GM18502 (cell line): ENCODE results near the gene CACNA1S.

ENCODE experiments used
- ATAC-seq: cut with Tn5 transposase; IDR thresholded peaks from one replicate; pipeline ENCODE4 v1.9.1; 2021; ENCODE audit warnings: mild to moderate bottlenecking; ENCODE audit not compliant: unreplicated experiment, poor library complexity

The CACNA1S gene

GRCh38 chr1:201096041-201096461 is 16.2 kb downstream of the CACNA1S start:
- ATAC-seq: no peak

DNA sequence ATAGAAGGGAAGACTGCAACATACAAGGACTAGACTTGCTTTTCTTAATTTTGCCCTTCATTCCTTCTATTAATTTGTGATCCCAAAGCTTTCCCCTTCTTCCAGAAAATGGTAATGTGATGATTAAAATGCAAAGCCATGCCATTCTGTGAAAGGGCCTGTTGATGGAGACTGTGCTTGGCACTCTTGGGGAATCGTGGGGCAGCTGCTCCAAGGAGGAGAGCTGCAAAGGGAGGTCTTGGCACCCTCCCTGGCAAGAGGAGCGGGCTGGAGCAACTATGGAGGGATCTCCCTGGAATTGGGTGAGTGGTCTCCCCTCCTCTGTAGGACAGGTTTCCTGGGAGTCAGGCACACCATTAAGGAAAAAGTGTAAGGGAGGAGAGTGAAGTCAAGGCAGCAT is 16.6 kb downstream of the CACNA1S start:
- ATAC-seq: no peak

DNA sequence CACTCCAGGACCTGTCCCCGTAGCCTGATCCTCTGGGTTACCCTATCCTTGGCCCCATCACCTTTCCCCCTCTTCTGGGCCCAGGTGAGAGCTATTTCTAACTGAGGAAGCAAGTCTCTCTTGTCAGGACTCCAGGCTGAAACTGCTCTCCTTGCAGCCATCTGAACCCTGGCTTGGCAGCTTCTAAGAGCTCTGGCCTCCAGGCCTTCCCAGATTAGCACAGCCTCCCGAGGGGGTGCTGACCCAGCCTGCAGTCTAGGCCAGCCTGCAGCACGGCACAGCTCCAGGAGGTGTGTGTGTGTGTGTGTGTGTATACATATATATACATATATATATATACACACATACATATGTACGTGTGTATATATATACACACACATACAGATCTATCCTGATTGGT is 17.4 kb downstream of the CACNA1S start:
- no peak for ATAC-seq

DNA sequence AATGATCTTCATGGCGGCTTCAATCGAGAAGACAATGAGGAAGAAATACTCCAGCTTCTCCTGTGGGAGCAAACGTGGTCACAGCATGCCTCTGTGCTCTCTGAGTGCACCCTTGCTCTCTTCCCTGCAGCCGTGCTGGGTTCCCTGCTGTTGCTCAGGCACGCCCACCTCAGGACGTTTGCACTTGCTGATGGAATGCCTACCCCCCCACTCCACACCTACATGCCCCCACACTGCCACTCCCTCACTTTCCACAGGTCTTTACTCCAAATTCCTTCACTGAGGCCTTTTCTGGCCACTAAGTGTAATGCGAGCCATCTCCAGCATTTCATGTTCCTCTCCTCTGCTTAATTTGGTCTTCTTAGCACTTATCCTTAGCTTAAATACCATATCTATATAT is 18.3 kb downstream of the CACNA1S start:
- no peak for ATAC-seq

DNA sequence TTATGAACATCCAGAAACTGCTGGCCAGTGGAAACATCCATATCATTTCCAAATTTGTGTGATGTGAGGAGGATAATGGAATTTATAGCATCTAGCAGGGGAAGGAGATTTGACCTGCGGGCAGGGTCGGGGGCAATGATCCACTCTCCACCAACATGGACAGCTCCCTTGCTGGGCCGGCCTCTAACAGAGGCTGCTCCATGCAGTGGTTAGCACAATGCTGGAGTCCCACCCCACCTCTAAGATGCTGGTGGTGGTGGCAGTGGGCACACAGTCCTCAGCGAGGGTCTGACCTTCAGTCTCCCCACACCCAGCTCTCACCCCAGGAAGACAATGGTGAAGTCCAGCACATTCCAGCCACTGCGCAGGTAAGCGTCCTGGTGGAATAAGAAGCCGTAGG is 18.7 kb downstream of the CACNA1S start:
- no peak for ATAC-seq

DNA sequence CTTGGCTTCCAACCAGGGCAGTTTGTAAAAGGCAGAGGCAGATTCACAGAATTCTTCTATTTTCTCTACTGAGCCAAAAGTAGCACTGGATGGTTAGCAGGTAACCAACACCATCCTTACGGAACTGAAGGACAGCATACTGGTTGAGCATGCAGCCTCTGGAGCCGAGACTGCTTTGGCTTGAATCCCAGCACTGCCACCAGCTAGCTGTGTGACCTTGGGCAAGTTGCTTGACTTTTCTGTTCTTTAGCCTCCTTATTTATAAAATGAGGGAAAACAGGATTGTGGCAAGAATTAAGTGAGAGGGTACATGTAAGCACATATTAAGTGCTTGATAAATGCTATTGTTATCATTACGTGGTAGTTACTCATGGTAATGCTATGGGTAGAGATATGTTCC is 19.5 kb downstream of the CACNA1S start:
- ATAC-seq: no peak

DNA sequence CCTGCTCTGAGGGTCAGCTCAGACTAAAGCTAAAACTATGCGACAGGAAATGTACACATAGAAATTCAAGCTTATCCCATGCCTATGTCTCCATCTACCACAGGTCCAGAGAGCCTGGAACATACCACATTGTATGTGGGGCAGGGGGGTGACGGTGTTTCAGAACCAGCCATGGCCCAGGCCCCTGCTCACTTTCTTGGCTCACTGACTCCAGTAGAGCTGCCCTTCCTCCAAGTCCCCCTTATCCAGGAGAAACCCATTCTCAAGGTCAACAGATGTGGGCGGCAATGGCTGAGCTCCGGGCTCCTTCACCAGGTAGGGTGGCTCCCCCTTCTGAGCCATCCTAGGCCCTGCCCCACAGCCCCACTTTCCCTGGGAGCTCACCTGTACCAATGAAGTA is 21.0 kb downstream of the CACNA1S start:
- no peak for ATAC-seq

DNA sequence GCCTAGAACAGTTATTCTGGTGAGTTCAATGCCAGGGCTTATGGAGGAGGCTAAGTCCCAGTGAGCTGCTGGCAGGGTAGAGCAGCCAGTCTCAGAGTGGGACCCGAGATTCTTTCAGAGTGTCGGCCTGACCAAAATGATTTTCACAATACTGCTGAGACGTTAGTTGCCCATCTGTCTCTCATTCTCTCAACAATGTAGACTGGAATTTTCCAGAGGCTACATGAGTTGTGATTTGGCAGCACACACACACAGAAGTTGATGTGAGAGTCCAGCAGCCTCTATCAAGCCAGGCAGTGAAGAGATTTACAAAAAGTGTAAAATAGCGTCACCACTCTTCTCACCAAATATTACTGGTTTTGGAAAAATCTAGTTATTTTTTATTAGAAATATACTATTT is 21.7 kb downstream of the CACNA1S start:
- ATAC-seq: no peak

DNA sequence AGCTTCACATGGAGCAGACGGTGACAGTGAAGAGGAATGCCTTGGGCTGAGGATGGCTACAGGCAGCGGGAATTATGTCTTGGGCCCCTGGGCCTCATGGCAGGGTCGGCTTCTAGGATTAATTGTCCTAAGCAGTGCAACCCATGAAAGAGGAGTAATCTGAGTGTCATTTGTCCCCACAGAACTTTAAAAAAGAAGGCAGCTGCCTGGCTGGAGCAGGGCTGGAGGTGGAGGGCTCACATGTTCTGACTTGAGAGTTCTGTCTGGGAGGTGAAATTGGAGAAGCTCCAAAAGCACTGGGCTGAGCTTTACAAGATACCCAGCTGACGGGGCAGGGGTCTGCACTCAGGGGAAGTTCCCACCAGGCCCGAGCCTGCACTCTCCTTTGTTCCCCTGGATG is 22.6 kb downstream of the CACNA1S start:
- no peak for ATAC-seq

GRCh38 chr1:201088901-201089525 is 23.2 kb downstream of the CACNA1S start:
- no peak for ATAC-seq

DNA sequence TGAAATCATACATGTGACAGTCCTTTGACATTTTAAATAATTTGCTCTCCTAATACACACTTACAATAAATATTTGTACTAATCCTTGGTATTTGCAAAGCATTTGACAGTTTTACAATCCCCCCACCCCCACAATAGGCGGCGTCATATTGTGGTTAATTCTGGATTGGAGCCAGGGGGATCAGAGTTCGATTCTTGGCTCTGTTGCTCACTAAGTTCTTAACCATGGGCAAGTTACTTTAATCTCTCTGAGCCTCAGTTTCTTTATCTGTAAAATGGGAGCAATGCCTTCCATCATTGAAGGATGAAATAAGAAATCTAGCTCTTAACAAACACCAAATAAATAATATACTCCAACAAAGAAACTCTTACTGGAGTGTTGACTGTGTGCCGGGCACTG is 23.8 kb downstream of the CACNA1S start:
- no peak for ATAC-seq

DNA sequence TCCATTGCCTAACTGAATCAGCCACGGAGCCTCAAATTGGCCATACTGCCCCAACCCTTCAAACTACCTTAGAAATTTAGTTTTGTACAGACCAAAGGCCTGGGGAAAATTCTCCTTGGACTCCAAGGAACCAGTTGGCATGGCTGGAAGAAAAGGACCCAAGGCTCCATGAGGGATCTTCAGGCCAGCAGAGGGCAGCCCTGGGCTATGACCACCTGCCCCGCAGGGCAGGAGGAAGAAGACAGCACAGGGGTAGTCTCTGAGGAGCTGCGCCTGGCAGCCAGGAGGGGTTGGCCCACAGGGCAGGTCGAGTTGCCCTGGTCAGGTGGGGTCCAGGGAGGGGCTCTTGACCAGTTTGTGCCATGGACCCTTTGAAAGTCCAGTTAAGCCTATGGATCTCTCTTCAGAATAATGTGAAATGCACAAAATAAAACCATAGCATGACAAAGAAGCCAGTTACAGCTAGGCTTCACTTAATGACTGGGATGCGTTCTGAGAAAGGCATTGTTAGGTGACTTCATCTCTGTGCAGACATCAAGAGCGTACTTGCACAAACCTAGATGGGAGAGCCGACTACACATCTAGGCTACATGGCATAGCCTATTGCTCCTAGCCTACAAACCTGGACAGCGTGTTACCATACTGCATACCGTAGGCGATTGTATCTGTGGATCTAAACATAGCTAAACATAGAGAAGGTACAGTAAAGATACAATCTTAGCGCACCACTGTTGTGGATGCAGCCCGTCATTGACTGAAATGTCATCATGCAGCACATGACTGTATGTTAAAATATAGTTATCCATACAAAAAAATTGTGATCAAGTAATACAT is 26.1 kb downstream of the CACNA1S start:
- no peak for ATAC-seq

DNA sequence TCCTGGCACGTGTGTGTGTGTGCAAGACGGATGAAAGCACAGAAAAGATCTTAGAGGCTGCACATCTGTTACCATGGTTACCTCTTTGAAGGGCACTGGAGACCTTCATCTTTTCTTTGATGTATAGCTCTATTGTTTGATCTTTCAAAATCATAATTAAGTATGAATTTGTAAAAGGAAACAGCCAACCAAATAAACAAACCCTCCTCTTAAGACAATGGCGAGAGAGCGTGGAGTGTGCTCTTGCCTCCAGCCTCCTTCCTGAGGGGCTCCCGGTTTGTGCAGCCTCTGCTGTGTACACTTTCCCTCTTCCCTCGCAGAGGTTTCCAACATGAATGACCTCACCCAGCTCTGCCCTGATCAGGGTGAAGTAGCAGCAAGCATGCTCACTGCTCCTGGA is 27.9 kb downstream of the CACNA1S start:
- no peak for ATAC-seq

DNA sequence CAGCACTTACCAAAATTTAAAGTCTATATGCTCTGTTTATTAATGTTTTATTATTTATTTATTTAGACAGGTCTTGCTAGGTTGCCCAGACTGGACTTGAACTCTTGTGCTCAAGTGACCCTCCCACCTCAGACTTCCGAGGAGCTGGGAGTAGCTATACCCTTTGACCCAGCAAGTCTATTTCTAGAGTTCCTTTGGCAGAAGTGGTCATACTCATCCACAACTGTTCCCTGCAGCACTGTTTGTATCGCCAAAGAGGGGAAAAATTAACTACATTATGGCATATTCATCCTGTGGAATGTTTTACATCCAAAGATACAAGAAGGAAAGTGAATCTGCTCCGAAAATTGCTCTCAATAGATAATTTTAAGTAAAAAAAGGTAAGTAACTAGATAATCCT is 28.5 kb downstream of the CACNA1S start:
- no peak for ATAC-seq

GRCh38 chr1:201080135-201080534 is 32.1 kb downstream of the CACNA1S start:
- no peak for ATAC-seq

DNA sequence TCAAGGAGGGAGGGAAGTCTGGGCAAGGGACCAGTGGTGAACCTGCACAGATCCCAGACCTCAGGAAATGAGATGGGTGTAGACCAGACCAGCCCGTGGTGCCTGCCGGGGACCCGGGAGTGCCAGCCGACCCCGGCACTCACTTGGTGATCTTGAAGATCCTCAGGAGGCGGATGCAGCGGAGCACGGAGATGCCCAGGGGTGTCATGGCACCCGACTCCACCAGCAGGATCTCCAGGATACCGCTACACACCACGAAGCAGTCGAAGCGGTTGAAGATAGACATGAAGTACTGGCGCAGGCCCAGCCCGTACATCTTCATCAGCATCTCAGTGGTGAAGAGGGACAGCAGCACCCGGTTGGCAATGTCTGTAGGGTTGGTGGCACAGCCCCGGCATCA is 34.5 kb downstream of the CACNA1S start:
- ATAC-seq: no peak

DNA sequence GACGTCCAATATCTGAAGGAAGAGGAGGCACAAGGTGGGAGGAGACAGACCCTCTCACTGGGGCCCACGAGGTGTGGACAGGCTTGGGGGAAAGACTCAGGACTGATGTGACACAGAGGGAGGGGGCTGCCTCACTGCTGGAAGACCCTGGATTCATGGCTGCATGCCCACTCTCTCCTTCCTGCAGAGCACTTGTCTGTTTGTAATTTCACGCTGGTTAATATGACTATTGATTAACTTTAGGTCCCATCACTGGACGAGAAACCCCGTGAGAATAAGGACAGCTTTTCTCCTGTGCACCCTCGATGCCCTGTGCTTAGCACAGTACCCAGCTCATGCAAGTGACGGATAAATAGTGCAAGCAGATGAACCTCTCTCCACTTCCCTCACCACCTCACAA is 35.1 kb downstream of the CACNA1S start:
- ATAC-seq: no peak

GRCh38 chr1:201076092-201076491 is 36.1 kb downstream of the CACNA1S start:
- ATAC-seq: no peak

DNA sequence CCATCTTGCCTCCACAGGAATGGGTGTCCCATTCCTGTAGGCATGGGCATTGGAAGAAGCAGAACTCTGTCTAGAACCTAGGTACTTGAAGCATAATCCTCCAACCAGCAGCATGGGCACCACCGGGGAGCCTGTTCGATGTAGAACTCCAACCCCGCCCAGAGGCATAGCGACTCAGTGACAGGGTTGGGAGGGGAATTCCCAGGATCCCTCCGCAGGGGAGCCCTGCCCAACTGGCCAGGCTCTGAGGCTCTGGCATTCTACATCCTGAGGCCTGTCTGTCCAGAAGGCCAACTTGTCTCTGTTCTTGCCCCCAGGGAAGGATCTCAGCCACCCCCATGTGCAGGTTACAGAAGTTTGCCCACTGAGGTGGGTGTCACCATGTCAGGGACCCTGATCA is 38.2 kb downstream of the CACNA1S start:
- ATAC-seq: no peak

DNA sequence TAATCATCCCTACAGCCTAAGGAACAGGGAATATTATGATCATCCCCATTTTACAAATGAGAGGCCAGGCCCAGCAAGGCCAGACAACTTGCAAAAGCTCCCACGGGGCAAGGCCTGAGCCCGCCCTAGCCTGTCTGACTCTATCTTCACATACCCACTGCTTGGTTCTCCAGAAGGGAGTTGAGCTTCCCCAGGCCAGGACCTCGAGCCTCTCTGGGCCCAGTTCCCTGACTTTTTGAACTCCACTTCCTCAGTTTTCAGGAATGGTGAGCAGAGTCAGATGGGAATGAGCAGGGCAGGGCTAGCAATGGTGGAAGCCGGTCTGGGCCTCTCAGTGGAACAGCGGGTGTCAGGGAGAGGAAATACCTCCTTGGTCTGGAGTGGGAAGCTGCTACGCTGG is 39.3 kb downstream of the CACNA1S start:
- no peak for ATAC-seq

DNA sequence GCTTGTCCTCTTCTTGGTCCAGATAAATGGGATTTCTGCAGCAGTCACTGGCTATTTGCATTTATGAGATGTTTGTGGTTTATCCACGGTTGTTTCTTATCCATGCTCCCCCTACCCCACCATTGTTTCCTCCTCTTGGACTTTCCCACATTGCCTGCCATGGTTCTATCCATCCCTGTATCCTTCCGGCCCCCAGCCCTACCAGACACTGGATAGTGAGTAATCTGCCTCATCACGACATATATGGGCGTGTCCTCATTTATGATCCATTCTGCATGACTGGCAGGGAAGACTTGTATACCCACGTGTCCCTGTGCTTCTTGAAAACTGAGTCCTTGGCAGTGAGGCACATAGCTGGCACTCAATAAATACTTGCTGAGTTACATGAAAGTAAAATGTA is 40.1 kb downstream of the CACNA1S start:
- ATAC-seq: no peak

DNA sequence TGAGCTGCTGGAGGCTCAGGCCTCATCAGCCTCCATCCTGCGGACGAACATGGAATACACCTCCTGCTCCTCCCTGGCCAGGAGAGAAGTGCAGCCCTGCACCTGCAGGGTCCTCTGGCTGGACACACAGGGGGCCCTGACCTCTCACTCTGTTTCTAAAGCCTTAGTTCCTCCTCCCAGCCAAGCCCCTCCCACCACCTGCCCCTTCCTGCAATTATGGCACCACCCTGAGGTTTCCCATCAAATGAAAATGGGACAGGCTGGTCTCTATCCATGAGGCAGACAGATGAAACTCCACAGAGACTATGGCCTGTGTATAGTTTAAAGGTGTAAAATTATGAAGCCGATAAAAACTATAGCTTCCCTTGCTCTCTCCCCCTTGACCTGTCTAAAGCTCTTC is 42.6 kb downstream of the CACNA1S start:
- no peak for ATAC-seq
